ENCODE results near the gene ACSS1. TPM values are rescaled to one million over a fixed set of nuclear protein-coding genes. Genes with fewer than 3 reads are reported as not detected.

The ACSS1 gene
- total RNA-seq, 1 donor from 2014 or later, result 6.7 TPM

GRCh38 chr20:25078662-25079061 is 20.7 kb upstream of the ACSS1 start:
- no peak for ATAC-seq

GRCh38 chr20:25077610-25078169 is 19.8 kb upstream of the ACSS1 start:
- peak; percentile 37 for ATAC-seq

GRCh38 chr20:25076731-25077609 is 19.0 kb upstream of the ACSS1 start:
- peak; percentile 53 for ATAC-seq

GRCh38 chr20:25076201-25076600 is 18.3 kb upstream of the ACSS1 start:
- ATAC-seq, result no peak

GRCh38 chr20:25073544-25073943 is 15.6 kb upstream of the ACSS1 start:
- no peak for ATAC-seq

GRCh38 chr20:25072226-25072811 is 14.4 kb upstream of the ACSS1 start:
- no peak for ATAC-seq

- no peak for ATAC-seq
These were observed 13.8 kb upstream of the ACSS1 start for GRCh38 chr20:25071734-25072133.

GRCh38 chr20:25070821-25071473 is 13.0 kb upstream of the ACSS1 start:
- no peak for ATAC-seq

- ATAC-seq, result no peak
These were observed 9.4 kb upstream of the ACSS1 start for GRCh38 chr20:25067102-25067987.

GRCh38 chr20:25066386-25066785 is 8.4 kb upstream of the ACSS1 start:
- ATAC-seq, result no peak

GRCh38 chr20:25065625-25066338 is 7.8 kb upstream of the ACSS1 start:
- ATAC-seq, result peak; percentile 76

- no peak for ATAC-seq
These were observed 7.2 kb upstream of the ACSS1 start for GRCh38 chr20:25065072-25065624.

- ATAC-seq, result no peak
These were observed 6.7 kb upstream of the ACSS1 start for GRCh38 chr20:25064561-25065071.

- no peak for ATAC-seq
These were observed 6.0 kb upstream of the ACSS1 start for GRCh38 chr20:25063981-25064380.

- ATAC-seq, result no peak
These were observed 5.6 kb upstream of the ACSS1 start for GRCh38 chr20:25063546-25063945.

- ATAC-seq, result no peak
These were observed 4.9 kb upstream of the ACSS1 start for GRCh38 chr20:25062841-25063240.

GRCh38 chr20:25061821-25062530 is 4.0 kb upstream of the ACSS1 start:
- ATAC-seq, result no peak

- ATAC-seq, result no peak
These were observed 3.3 kb upstream of the ACSS1 start for GRCh38 chr20:25061103-25061799.

- ATAC-seq, result no peak
These were observed 2.0 kb upstream of the ACSS1 start for GRCh38 chr20:25059866-25060465.

Data from esophagus mucosa (tissue), 1 donor.